ENCODE results near the gene UBE2K. TPM values are rescaled to one million over a fixed set of nuclear protein-coding genes. Genes with fewer than 3 reads are reported as not detected.
"Not testable (repeated sequence)": the region's sequence is repeated elsewhere in the genome, so short reads cannot be mapped to it uniquely, and the experiment has no call there.

The UBE2K gene
- total RNA-seq, 4 donors from 2014 or later, result 31.7 to 41.5 (median 34.3) TPM

- Histone ChIP-seq H3K36me3 (peaks cover 0 to 21% (median 6%) of the 10 kb centered on the region in 4 donors), H3K9me3 (no peaks in the 10 kb centered on the region), H3K27me3 (no peaks in the 10 kb centered on the region), H3K4me1 (peaks cover 12 to 58% (median 41%) of the 10 kb centered on the region in 4 donors), H3K27ac (replicated peaks in 1 of 4) (no peak overlapping the region), H3K4me3 (no peak overlapping the region)
- TF ChIP-seq POLR2AphosphoS5 (IDR thresholded peaks at IDR 0.05) (no peak), CTCF (IDR thresholded peaks at IDR 0.05) (no peak)
- no peak for DNase-seq (ENCODE audit: extremely low spot score)
- intact Hi-C loops (cut with DNase I), result no loop called here
Measured at GRCh38 chr4:39719804-39720580, 22.1 kb downstream of the UBE2K start.

- peaks cover 17 to 60% (median 46%) of the 10 kb centered on the region in 4 donors for H3K4me1 ChIP-seq
- intact Hi-C loops (cut with DNase I); H3K27me3 ChIP-seq; H3K4me3 ChIP-seq; DNase-seq (ENCODE audit: extremely low spot score); H3K9me3 ChIP-seq; H3K27ac ChIP-seq (replicated peaks in 1 of 4): not testable (repeated sequence)
- H3K36me3 ChIP-seq, result peaks cover 0 to 21% (median 6%) of the 10 kb centered on the region in 4 donors
- 97% methylated on average over 6 of the region's 6 CpGs for WGBS
Measured at GRCh38 chr4:39721273-39721672, 23.3 kb downstream of the UBE2K start.

- H3K27ac ChIP-seq (replicated peaks in 1 of 4), result no peak overlapping the region
- WGBS, result 69% methylated on average over 7 of the region's 7 CpGs
- intact Hi-C loops (cut with DNase I), result no loop called here
- H3K27me3 ChIP-seq, result no peaks in the 10 kb centered on the region
- peaks cover 17 to 56% (median 42%) of the 10 kb centered on the region in 4 donors for H3K4me1 ChIP-seq
- no peaks in the 10 kb centered on the region for H3K9me3 ChIP-seq
- H3K36me3 ChIP-seq, result peaks cover 0 to 21% (median 6%) of the 10 kb centered on the region in 4 donors
- no peak for DNase-seq (ENCODE audit: extremely low spot score)
- H3K4me3 ChIP-seq, result no peak overlapping the region
- no peak for TF ChIP-seq POLR2A (IDR thresholded peaks at IDR 0.05; ENCODE audit: low read depth)
- no peak for TF ChIP-seq POLR2AphosphoS5 (IDR thresholded peaks at IDR 0.05)
- no peak for TF ChIP-seq EP300 (IDR thresholded peaks at IDR 0.05)
- TF ChIP-seq CTCF (IDR thresholded peaks at IDR 0.05), result no peak
Measured at GRCh38 chr4:39721788-39722187, 23.9 kb downstream of the UBE2K start.

- Histone ChIP-seq H3K4me3 (no peak overlapping the region), H3K36me3 (peaks cover 0 to 4% (median 2%) of the 10 kb centered on the region in 4 donors), H3K9me3 (no peaks in the 10 kb centered on the region), H3K4me1 (peaks cover 5 to 29% (median 26%) of the 10 kb centered on the region in 4 donors), H3K27me3 (no peaks in the 10 kb centered on the region), H3K27ac (replicated peaks in 1 of 4) (no peak overlapping the region)
- no peak for DNase-seq (ENCODE audit: extremely low spot score)
- intact Hi-C loops (cut with DNase I), result no loop called here
- peak in 1 of 2 donors; percentile 23 for TF ChIP-seq POLR2AphosphoS5 (IDR thresholded peaks at IDR 0.05)
- TF ChIP-seq POLR2A (IDR thresholded peaks at IDR 0.05; ENCODE audit: low read depth), result no peak
- 74% methylated on average over 4 of the region's 4 CpGs for WGBS
Measured at GRCh38 chr4:39729557-39729956, 31.6 kb downstream of the UBE2K start.

- intact Hi-C loops (cut with DNase I), result no loop called here
- peaks cover 5 to 26% (median 24%) of the 10 kb centered on the region in 4 donors for H3K4me1 ChIP-seq
- no peak for DNase-seq (ENCODE audit: extremely low spot score)
- H3K27ac ChIP-seq (replicated peaks in 1 of 4), result no peak overlapping the region
- no peak overlapping the region for H3K4me3 ChIP-seq
- TF ChIP-seq POLR2AphosphoS5 (IDR thresholded peaks at IDR 0.05), result no peak
- H3K9me3 ChIP-seq, result no peaks in the 10 kb centered on the region
- H3K36me3 ChIP-seq, result peaks cover 0 to 4% (median 2%) of the 10 kb centered on the region in 4 donors
- H3K27me3 ChIP-seq, result no peaks in the 10 kb centered on the region
- WGBS, result 65% methylated on average over 3 of the region's 3 CpGs
Measured at GRCh38 chr4:39730072-39730471, 32.1 kb downstream of the UBE2K start.

GRCh38 chr4:39731908-39732307, 34.0 kb downstream of the UBE2K start:
- peaks cover 0 to 21% (median 18%) of the 10 kb centered on the region in 4 donors for H3K4me1 ChIP-seq
- no peak overlapping the region for H3K27ac ChIP-seq (replicated peaks in 1 of 4)
- no peak overlapping the region for H3K4me3 ChIP-seq
- no peak for DNase-seq (ENCODE audit: extremely low spot score)
- H3K9me3 ChIP-seq, result no peaks in the 10 kb centered on the region
- 99% methylated on average over 2 of the region's 2 CpGs for WGBS
- peaks cover 0 to 4% (median 2%) of the 10 kb centered on the region in 4 donors for H3K36me3 ChIP-seq
- no peak for TF ChIP-seq CTCF (IDR thresholded peaks at IDR 0.05)
- no peak for TF ChIP-seq POLR2A (IDR thresholded peaks at IDR 0.05; ENCODE audit: low read depth)
- no peak for TF ChIP-seq EP300 (IDR thresholded peaks at IDR 0.05)
- TF ChIP-seq POLR2AphosphoS5 (IDR thresholded peaks at IDR 0.05), result no peak
- no peaks in the 10 kb centered on the region for H3K27me3 ChIP-seq
- intact Hi-C loops (cut with DNase I), result no loop called here

All from esophagus muscularis mucosa (tissue), 4 donors.